A549 (cell line): ENCODE results near the gene TBC1D19. TPM values are rescaled to one million over a fixed set of nuclear protein-coding genes. Genes with fewer than 3 reads are reported as not detected.

Experiments used
- ATAC-seq, 2 experiments: fragments of 200-7000 bp in 1 of 2; fragments of >200 bp in 1 of 2; cut with Nextera tagmentation in 1 of 2; cut with Tn5 transposase in 1 of 2; 3 replicates each; pipeline versions ENCODE4 v1.8.0 to v1.9.1; 2018 to 2020; ENCODE audit warnings: mild to moderate bottlenecking in 1 of 2, moderate library complexity in 1 of 2
- CTCF ChIA-PET: fragments of 300-600 bp; sonication (Branson Sonifier 250); formaldehyde crosslinking; extraction: SDS; loops from one replicate; lab custom pipeline; 2021; ENCODE audit warnings: antibody characterized with exemption, inconsistent platforms; lab: Yijun Ruan, JAX
- POLR2A ChIA-PET: fragments of 350-600 bp; formaldehyde crosslinking; extraction: SDS; loops from one replicate; lab custom pipeline; 2021; ENCODE audit warnings: antibody characterized with exemption, inconsistent platforms; lab: Yijun Ruan, JAX
- DNase-seq, 2 experiments: peaks; one replicate each; pipeline versions ENCODE4 v3.0.0 to v3.0.0-alpha.2; 2011 to 2016; ENCODE audit warnings: low read depth in 1 of 2, low spot score in 1 of 2
- FAIRE-seq: peaks from 2 replicates; lab custom pipeline; 2011; peaks lifted over from hg19 to GRCh38; lab: Jason Lieb, UNC
- H3K27ac ChIP-seq, 2 experiments: fragments of >200 bp; sonication (Bioruptor Twin); formaldehyde crosslinking; 3 replicates each; pipeline ENCODE4 v1.5.1; 2016 to 2017
- H3K4me1 ChIP-seq: fragments of >200 bp; sonication (Bioruptor Twin); formaldehyde crosslinking; 3 replicates; pipeline ENCODE4 v1.6.1; 2016
- H3K4me2 ChIP-seq: fragments of >200 bp; sonication (Bioruptor Twin); formaldehyde crosslinking; 3 replicates; pipeline ENCODE4 v1.6.1; 2016
- H3K4me3 ChIP-seq: fragments of >200 bp; sonication (Bioruptor Twin); formaldehyde crosslinking; 3 replicates; pipeline ENCODE4 v1.5.1; 2016
- H3K9me3 ChIP-seq: fragments of >200 bp; sonication (Bioruptor Twin); formaldehyde crosslinking; 3 replicates; pipeline ENCODE4 v1.6.1; 2016
- CBX8 ChIP-seq: fragments of 200-600 bp; sonication (generic); IDR thresholded peaks from 2 replicates; pipeline ENCODE4 v1.6.1; 2016
- CHD2 ChIP-seq: fragments of 150-350 bp; IDR thresholded peaks from 2 replicates; pipeline ENCODE4 v1.6.1; 2014; ENCODE audit warnings: low read length; ENCODE audit not compliant: partially characterized antibody
- CHD4 ChIP-seq: fragments of 200-600 bp; sonication (generic); IDR thresholded peaks from 2 replicates; pipeline ENCODE4 v1.6.1; 2016; ENCODE audit warnings: antibody characterized with exemption, mild to moderate bottlenecking, borderline replicate concordance
- E2F6 ChIP-seq: IDR thresholded peaks from 2 replicates; pipeline ENCODE4 v1.6.1; 2012; ENCODE audit warnings: low read depth, borderline replicate concordance
- EHF ChIP-seq: fragments of 250-450 bp; sonication (Bioruptor Pico); IDR thresholded peaks from 2 replicates; pipeline ENCODE4 v1.5.0; 2020; ENCODE audit warnings: mild to moderate bottlenecking
- EP300 ChIP-seq, 2 experiments: fragments of >200 bp; sonication (Bioruptor Twin); formaldehyde crosslinking; IDR thresholded peaks; 2 replicates in 1 of 2; 3 replicates in 1 of 2; pipeline ENCODE4 v1.6.1; 2016 to 2017
- FOSB ChIP-seq: fragments of 250-450 bp; sonication (Bioruptor Pico); IDR thresholded peaks from 2 replicates; pipeline ENCODE4 v1.5.0; 2020; ENCODE audit warnings: mild to moderate bottlenecking, moderate library complexity
- FOSL2 ChIP-seq, 2 experiments: fragments of 450-650 bp in 1 of 2; fragments of >200 bp in 1 of 2; sonication (Bioruptor Twin) in 1 of 2; formaldehyde crosslinking; IDR thresholded peaks; 2 replicates each; pipeline versions ENCODE4 v1.5.0 to v1.6.1; 2016 to 2020; ENCODE audit warnings: mild to moderate bottlenecking in 1 of 2, moderate library complexity in 1 of 2
- FOXS1 ChIP-seq: fragments of 250-450 bp; sonication (Bioruptor Pico); IDR thresholded peaks from 2 replicates; pipeline ENCODE4 v1.5.0; 2020; ENCODE audit warnings: mild to moderate bottlenecking, moderate library complexity
- HES2 ChIP-seq: fragments of >200 bp; sonication (Bioruptor Twin); formaldehyde crosslinking; IDR thresholded peaks from 2 replicates; pipeline ENCODE4 v1.6.1; 2016
- HMGXB4 ChIP-seq: fragments of 250-450 bp; sonication (Bioruptor Pico); IDR thresholded peaks from 2 replicates; pipeline ENCODE4 v1.5.0; 2021; ENCODE audit warnings: mild to moderate bottlenecking, moderate library complexity, borderline replicate concordance
- HOXB5 ChIP-seq: fragments of 250-450 bp; sonication (Bioruptor Pico); IDR thresholded peaks from 2 replicates; pipeline ENCODE4 v1.5.0; 2020; ENCODE audit warnings: mild to moderate bottlenecking, moderate library complexity
- JUN ChIP-seq, 2 experiments: fragments of >200 bp; sonication (Bioruptor Twin); formaldehyde crosslinking; IDR thresholded peaks; 2 replicates in 1 of 2; 3 replicates in 1 of 2; pipeline ENCODE4 v1.6.1; 2016 to 2017
- JUNB ChIP-seq: fragments of >200 bp; sonication (Bioruptor Twin); formaldehyde crosslinking; IDR thresholded peaks from 2 replicates; pipeline ENCODE4 v1.6.1; 2016
- KDM1A ChIP-seq: fragments of 200-600 bp; sonication (generic); IDR thresholded peaks from 2 replicates; pipeline ENCODE4 v1.6.1; 2016; ENCODE audit warnings: low read depth, mild to moderate bottlenecking
- KDM5A ChIP-seq: fragments of 200-600 bp; sonication (generic); IDR thresholded peaks from 2 replicates; pipeline ENCODE4 v1.6.1; 2016; ENCODE audit warnings: antibody characterized with exemption, mild to moderate bottlenecking
- NFE2L2 ChIP-seq: fragments of 150-350 bp; conservative IDR thresholded peaks from 2 replicates; pipeline ENCODE4 v1.6.1; 2014; ENCODE audit warnings: low read length
- PHF8 ChIP-seq: fragments of 200-600 bp; sonication (generic); IDR thresholded peaks from 2 replicates; pipeline ENCODE4 v1.6.1; 2016; ENCODE audit warnings: low read depth, mild to moderate bottlenecking, antibody characterized with exemption, moderate library complexity, borderline replicate concordance
- SREBF2 ChIP-seq: fragments of 450-650 bp; IDR thresholded peaks from 2 replicates; pipeline ENCODE4 v1.6.1; 2014; ENCODE audit warnings: mild to moderate bottlenecking, moderate library complexity
- TFCP2L1 ChIP-seq: fragments of 250-450 bp; sonication (Bioruptor Pico); IDR thresholded peaks from 2 replicates; pipeline ENCODE4 v1.5.0; 2021; ENCODE audit warnings: mild to moderate bottlenecking
- TP53 ChIP-seq: fragments of 250-450 bp; sonication (Bioruptor Pico); IDR thresholded peaks from 2 replicates; pipeline ENCODE4 v1.5.0; 2021; ENCODE audit warnings: mild to moderate bottlenecking, moderate library complexity
- ZC3H11A ChIP-seq: fragments of 450-650 bp; IDR thresholded peaks from 2 replicates; pipeline ENCODE4 v1.6.1; 2014; ENCODE audit warnings: antibody characterized with exemption, mild to moderate bottlenecking
- ZFP36 ChIP-seq: fragments of 450-650 bp; IDR thresholded peaks from 2 replicates; pipeline ENCODE4 v1.6.1; 2014; ENCODE audit warnings: borderline replicate concordance; ENCODE audit not compliant: partially characterized antibody
- ZSCAN20 ChIP-seq: fragments of 250-450 bp; sonication (Bioruptor Pico); IDR thresholded peaks from 2 replicates; pipeline ENCODE4 v1.8.0; 2022; ENCODE audit warnings: mild to moderate bottlenecking, moderate library complexity
- WGBS: methylation state at CpG from one replicate; pipeline ENCODE4 v1.1.6; 2017; ENCODE audit errors: missing lambda C conversion rate; 5-methylcytosine and 5-hydroxymethylcytosine counted together
- polyA plus RNA-seq, 4 experiments: library from polyadenylated mRNA; depleted of rRNA in 3 of 4; stranded (reverse); fragments of >200 nt; fragmentation: RNase III in 1 of 4; extraction: RNeasy Plus Mini Kit Qiagen cat#74134 plus additional on column Dnase treatment in 1 of 4; gene quantifications; 2 replicates in 3 of 4; 3 replicates in 1 of 4; pipeline ENCODE4 v1.2.3, GENCODE V29; 2011 to 2017
- TF ChIP-seq, protein P1 (sequence below): IDR thresholded peaks from 2 replicates; pipeline ENCODE4 v1.6.1; 2012
- TF ChIP-seq, protein P2 (sequence below): fragments of 450-650 bp; IDR thresholded peaks from 2 replicates; pipeline ENCODE4 v1.6.1; 2014; ENCODE audit warnings: antibody characterized with exemption

Gene TBC1D19
- polyA plus RNA-seq, 2 of the 4 experiments (the other 2 are of a cell fraction), result 4.1 to 11.7 TPM

- no peak for FAIRE-seq
- Histone ChIP-seq H3K27ac (no peak overlapping the region), H3K4me3 (no peak overlapping the region), H3K9me3 (no peaks in the 10 kb centered on the region), H3K4me2 (no peak overlapping the region), H3K4me1 (peaks cover 16% of the 10 kb centered on the region)
- ChIA-PET CTCF (no interaction called here), POLR2A (no interaction called here)
- TF ChIP-seq FOXS1 (CRISPR knock-in tag), result no peak
- TF ChIP-seq PHF8, result no peak
- TF ChIP-seq EP300 (IDR thresholded peaks at IDR 0.05), result no peak
- no peak for TF ChIP-seq KDM5A
- no peak for TF ChIP-seq CHD4
- no peak for TF ChIP-seq FOSB
- TF ChIP-seq TP53 (CRISPR knock-in tag), result no peak
- no peak for TF ChIP-seq CHD2
- TF ChIP-seq KDM1A, result no peak
- TF ChIP-seq, protein P1, sequence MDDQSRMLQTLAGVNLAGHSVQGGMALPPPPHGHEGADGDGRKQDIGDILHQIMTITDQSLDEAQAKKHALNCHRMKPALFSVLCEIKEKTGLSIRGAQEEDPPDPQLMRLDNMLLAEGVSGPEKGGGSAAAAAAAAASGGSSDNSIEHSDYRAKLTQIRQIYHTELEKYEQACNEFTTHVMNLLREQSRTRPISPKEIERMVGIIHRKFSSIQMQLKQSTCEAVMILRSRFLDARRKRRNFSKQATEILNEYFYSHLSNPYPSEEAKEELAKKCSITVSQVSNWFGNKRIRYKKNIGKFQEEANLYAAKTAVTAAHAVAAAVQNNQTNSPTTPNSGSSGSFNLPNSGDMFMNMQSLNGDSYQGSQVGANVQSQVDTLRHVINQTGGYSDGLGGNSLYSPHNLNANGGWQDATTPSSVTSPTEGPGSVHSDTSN, result no peak
- no peak for TF ChIP-seq FOSL2 (IDR thresholded peaks at IDR 0.05)
- TF ChIP-seq FOSL2 (CRISPR knock-in tag; IDR thresholded peaks at IDR 0.05), result no peak
- no peak for TF ChIP-seq HMGXB4 (CRISPR knock-in tag)
- TF ChIP-seq HOXB5 (CRISPR knock-in tag), result no peak
- TF ChIP-seq, protein P2, sequence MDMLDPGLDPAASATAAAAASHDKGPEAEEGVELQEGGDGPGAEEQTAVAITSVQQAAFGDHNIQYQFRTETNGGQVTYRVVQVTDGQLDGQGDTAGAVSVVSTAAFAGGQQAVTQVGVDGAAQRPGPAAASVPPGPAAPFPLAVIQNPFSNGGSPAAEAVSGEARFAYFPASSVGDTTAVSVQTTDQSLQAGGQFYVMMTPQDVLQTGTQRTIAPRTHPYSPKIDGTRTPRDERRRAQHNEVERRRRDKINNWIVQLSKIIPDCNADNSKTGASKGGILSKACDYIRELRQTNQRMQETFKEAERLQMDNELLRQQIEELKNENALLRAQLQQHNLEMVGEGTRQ, result no peak
- TF ChIP-seq HES2, result no peak
- TF ChIP-seq ZC3H11A, result no peak
- no peak for TF ChIP-seq JUN (IDR thresholded peaks at IDR 0.05)
- TF ChIP-seq EHF, result no peak
- TF ChIP-seq SREBF2, result no peak
- no peak for DNase-seq
- 76% methylated on average over 4 of the region's 4 CpGs for WGBS
- no peak for ATAC-seq
These were observed 201.4 kb downstream of the TBC1D19 start for GRCh38 chr4:26785312-26785711.

- TF ChIP-seq ZSCAN20 (CRISPR knock-in tag), result no peak
- no peak for TF ChIP-seq KDM1A
- TF ChIP-seq ZFP36, result no peak
- no peak for TF ChIP-seq TFCP2L1 (CRISPR knock-in tag)
- no peak for TF ChIP-seq JUNB
- TF ChIP-seq CHD2, result no peak
- TF ChIP-seq, protein P1, result no peak
- no peak for TF ChIP-seq CBX8
- no peak for TF ChIP-seq NFE2L2
- no peak for TF ChIP-seq HOXB5 (CRISPR knock-in tag)
- no peak for TF ChIP-seq E2F6
- ChIA-PET POLR2A (no interaction called here), CTCF (no interaction called here)
- FAIRE-seq (no peak), DNase-seq (no peak), ATAC-seq (no peak)
- H3K4me3 ChIP-seq, result no peak overlapping the region
- H3K9me3 ChIP-seq, result no peaks in the 10 kb centered on the region
- H3K4me2 ChIP-seq, result no peak overlapping the region
- WGBS, result 60% methylated on average over 2 of the region's 2 CpGs
- H3K27ac ChIP-seq, result no peak overlapping the region
- H3K4me1 ChIP-seq, result peaks cover 16% of the 10 kb centered on the region
These were observed 201.9 kb downstream of the TBC1D19 start for GRCh38 chr4:26785810-26786209.
